CD4-positive, alpha-beta T cell treated with Interleukin-4 for 4 hours (primary cell): ENCODE data around the gene EDC4.
"Not testable (repeated sequence)": the region's sequence is repeated elsewhere in the genome, so short reads cannot be mapped to it uniquely, and the experiment has no call there.

Experiments
- DNase-seq: peaks from one replicate; pipeline ENCODE4 v3.0.0-alpha.2; 2020

Gene EDC4

DNA sequence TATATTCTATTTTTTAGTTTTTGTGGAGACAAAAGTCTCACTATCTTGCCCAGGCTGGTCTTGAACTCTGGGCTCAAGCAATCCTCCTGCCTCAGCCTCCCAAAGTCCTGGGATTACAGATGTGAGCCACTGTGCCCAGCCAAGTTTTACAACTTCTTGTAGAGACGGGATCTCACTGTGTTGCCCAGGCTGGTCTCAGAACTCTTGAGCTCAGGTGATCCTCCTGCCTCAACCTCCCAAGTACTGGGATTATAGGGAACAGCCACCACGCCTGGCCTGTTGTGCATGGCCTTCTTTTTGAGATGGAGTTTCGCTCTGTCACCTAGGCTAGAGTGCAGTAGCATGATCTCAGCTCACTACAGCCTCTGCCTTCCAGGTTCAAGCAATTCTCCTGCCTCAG lies 19.2 kb upstream of the EDC4 start:
- no peak for DNase-seq

DNA sequence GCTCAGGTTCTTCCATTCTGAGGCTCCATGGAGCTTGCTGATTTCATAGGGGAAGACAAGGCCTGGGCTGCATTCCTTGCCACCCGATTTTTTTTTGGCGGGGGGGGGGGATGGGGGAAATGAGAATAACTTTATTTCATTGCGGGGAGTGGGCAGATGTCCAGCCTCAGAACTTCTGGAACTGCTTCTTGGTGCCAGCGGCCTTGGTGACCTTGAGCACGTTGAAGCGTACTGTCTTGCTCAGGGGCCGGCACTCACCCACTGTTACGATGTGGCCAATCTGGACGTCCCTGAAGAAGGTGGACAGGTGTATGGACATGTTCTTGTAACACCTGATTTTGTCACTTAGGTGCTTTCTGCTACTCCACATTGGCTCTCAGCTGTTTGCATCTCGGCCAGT lies 17.1 kb upstream of the EDC4 start:
- no peak for DNase-seq

DNA sequence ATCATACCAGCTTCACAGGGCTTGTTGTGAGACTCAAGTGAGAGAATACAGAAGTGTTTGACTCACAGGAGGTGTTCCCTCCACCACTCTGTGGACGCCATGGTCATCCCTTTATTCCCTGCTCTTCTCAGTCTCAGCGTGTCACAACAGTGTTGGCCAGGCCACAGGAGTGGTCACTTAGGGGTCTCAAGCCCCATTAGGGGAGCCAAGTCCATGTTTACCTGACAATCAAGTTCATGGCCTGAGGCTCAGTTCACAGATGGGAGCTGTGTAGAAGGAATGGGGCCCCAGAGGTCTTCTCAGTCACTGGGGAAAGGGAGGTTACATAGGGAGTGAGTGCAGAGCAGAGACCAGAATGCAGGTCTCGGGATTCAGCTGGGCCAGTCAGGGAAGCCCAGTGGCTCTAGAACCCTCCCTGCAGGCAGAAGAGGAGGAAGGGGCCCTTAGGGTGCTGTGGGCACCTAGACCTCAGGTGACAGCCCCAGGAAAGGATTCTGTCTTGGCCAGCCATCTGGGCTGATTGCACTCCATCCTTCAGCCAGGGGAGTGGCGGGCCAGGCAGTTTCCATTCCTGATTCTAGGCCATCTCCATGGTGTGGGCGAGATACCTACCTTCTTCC lies 15.8 kb upstream of the EDC4 start:
- no peak for DNase-seq

DNA sequence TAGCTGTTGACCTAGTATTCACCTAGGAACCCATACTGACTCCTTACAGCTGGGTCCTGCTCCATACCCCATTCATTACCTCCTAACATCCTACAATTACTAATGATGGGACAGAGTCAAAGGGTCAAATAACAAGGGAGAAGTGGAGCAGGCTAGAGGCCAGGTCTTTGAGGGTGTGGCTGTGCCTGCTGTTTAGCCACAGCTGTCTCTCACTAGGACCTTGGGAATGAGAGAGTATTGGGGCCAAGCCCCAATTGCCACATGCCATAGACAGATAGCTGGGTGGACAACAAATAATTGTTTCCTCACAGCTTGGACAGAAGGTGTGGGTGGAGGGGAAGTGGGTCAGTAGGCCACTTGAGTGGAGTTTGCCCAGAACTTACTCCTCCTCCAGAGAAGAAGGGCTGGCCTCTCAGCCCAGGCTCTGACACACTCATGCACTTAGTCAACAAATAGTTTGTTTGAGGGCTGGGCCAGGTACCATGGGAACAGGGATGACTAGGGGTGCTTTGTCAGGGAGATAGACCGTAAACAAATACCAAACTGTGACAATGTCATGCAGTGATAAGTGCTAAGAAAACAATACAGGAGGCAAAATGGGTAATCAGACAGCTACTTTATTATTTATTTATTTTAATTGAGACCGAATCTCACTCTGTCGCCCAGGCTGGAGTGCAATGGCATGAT lies 15.2 kb upstream of the EDC4 start:
- DNase-seq = peak; percentile 87

DNA sequence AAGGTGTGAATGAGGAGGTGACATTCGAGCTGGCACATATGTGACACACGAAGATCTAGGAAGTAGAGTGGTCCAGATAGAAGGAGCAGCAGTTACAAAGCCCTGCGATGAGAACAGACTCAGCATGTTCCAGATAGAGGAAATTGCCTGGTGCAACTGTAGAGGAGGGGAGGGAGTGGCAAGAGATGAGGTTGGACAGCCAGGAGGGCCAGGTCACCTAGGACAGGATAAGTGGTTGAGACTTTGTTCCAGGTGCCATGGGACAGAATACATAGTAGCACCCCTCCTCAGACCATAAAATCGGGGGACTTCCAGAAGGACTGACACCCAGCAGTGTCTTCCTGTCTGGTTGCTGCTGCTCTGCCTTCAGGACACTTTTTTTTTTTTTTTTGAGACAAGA lies 14.4 kb upstream of the EDC4 start:
- peak; percentile 18 for DNase-seq

DNA sequence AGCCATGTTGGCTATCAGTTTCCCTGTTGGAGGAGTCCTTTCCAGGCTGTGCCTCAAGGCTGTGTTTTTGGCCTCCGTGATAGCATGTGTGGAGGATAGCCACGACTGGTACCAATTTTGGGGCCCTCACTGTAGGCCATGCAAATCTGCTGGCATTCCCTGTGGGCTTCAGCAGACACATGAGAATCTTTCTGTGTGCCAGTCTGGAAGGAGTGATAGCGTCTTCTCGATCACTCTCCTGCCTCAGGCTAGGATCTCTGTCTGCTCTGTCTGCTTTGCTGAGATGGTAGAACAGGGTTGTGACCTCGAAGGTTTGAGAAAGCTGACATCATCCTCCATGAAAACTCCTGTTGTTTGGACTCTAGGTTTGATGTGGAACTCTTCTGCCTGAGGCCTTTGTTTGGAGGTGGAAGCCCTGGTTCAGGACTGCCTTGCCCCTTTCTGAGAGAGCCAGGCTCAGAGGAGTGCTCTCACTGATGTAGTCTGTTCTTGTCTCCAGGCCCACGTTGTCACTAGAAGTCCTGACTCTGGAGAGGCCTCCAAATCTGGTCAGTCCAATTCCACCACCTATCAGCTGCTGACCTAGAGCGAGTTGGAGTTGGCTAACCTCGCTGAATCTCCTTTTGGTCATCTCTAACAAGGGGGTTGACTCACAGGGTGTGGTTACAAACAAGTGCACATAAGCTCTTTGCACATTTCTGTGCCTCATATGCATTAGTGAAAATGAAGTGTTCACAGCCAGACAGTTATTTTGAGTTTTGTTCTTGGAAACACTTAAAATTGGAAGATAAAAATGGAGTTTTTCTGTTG lies 12.1 kb upstream of the EDC4 start:
- no peak for DNase-seq

DNA sequence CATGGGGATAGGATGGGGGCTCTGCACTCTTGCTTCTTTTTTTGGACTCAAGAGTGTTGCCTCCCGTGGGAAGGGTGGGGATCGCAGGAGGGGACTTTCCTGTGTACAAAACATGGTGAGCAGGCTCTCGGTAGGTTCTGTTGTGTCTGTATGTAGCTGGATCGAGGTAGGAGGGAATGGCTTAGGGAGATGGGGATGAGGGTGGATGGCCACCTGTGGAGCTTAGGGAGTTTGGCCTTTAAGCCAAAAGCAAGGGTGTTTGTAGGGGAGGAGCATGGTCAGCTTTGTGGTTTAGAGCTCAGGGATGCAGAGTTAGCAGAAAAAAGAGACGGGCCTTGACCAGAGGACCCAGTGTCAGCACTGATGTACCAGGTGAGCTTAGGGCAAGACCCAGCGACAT lies 11.0 kb upstream of the EDC4 start:
- DNase-seq = no peak

DNA sequence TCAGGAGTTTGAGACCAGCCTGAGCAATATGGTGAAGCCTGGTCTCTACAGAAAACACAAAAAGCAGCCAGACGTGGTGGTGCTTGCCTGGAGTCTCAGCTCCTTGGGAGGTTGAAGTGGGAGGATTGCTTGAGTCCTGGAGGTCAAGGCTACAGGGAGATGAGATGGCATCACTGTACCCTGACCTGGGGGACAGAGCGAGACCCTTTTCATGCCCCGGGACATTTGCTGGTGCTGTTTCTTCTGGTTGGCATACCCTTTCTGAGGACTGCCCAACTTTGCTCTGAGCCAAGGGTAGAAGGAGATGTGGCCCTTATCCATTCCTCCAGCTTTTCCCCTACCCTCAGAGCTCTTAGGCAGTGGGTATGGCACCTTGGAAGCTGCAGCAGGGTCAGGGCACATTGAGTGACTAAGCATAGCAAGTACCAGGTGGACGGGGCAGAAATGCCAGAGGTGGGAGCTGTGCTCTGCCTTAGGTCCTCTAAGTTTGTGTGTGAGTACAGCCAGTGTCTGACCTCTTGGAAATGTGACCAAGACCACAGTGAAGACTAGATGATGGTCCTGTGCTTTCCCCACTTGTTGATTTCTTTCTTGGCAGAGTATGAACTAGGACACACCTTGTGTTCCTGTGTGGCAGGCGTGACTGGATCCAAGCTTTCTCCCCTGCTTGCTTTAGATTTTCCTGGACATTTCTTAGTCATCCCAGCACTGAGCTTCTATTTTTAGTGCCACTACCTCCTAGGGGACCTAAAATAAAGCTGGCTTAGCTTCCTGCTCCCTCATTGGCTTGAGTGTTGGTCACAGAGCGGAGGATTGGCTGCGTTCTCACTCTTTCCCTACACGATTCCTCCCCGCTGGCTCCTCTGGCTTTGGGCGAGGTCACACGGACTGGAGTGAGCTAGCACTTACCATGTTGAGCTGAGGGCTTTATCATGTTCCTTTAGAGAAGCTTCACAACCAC lies 9.9 kb upstream of the EDC4 start:
- DNase-seq = no peak

DNA sequence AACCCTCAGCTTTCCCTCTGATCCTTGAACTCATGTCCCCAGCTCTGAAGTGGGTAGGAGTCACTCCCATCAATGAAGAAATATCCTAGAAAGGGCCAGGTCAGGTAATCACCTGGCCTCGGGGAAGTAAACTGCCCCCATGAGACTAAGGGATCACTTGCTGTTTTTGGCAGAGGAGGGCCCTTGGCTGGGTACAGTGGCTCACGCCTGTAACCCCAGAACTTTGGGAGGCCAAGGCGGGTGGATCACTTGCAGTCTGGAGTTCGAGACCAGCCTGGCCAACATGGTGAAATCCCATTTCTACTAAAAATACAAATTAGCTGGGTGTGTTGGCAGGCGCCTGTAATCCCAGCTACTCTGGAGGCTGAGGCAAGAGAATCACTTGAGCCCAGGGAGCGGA lies 8.8 kb upstream of the EDC4 start:
- DNase-seq = not testable (repeated sequence)

DNA sequence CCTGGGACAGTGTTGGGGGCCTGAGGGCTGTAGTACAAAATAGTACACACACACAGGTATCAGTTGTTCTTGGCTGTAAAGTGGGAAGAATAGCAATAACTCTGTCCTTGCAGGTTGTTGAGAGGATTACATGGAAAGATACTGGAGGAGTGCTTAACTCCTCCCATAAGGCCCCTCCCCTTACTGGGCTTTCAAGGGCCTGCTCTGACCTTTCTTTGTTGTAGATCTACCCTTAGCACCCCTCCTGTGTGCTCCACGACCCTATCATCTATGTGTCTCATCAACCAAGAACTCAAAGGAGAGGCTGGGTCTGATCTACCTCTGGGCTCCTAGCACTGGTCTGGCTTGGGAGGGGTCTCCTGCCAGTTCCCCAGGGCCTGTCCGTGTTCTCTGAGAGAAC lies 8.3 kb upstream of the EDC4 start:
- DNase-seq = no peak

DNA sequence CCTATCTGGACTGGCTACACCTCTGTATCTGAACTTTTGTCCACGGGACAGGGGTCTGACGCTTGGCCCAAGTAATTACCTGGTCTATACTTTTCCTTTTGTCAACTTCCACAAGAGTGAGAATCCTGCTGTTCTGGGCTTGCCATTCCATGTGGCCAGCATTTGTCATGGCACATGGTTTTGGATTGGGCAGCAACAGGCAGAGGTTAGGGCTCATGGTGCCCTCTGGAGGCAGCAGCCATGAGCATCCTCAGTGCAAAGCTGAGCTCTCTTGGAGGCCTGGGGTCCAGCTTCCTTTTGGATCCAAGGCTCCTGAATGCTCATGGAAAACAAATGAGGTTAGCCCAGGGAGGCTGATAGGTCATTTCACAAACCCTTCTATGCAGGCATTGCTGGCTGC lies 7.5 kb upstream of the EDC4 start:
- DNase-seq = no peak

DNA sequence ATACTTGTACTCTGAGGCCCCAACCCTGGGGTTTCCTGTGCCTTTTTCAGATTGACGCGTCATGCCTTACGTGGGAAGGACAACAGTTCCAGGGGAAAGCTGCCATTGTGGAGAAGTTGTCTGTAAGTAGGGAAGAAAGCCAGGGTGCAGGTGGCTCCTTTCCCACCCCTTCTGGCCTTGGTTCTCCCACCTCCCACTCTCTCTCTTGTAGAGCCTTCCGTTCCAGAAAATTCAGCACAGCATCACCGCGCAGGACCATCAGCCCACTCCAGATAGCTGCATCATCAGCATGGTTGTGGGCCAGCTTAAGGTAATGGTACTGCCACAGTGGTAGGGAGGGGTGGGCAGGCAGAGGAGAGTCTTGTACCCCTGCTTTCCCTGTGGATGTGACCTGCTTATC lies 4.6 kb upstream of the EDC4 start:
- no peak for DNase-seq

DNA sequence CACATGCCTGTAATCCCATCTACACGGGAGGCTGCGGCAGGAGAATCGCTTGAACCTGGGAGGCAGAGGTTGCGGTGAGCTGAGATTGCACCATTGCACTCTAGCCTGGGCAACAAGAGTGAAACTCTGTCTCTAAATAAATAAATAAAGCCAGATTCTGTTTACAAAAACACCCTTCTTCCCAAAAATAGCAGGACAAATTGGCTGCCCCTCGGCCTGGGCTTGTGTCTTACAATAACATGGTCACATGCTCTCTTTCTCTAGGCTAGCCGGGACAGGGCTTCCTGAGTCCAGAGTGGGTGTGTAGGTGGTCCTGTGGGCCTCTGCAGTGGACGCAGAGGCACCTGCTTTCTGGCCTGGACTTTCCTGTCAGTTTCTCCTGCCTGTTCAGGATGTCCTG lies 3.2 kb upstream of the EDC4 start:
- DNase-seq = no peak

DNA sequence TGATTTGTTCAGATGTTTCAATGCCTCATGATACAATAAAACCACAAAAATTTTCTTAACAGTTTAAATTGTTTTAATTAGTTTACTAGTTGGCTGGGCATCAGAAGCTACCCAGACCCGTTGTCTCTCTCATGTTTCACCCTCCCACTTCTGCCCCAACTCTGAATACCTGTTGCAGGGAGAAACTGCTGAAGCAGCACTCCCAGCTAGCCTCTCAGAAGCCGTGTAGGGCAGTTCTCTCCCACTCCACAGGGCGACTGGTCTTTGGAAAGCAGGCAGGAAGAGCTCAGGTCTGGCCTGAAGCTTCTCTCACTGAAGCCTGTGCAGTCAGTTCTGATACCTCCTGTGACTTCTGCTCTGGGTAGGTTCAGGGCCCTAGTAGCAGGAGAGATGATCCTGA lies 1.6 kb upstream of the EDC4 start:
- no peak for DNase-seq

DNA sequence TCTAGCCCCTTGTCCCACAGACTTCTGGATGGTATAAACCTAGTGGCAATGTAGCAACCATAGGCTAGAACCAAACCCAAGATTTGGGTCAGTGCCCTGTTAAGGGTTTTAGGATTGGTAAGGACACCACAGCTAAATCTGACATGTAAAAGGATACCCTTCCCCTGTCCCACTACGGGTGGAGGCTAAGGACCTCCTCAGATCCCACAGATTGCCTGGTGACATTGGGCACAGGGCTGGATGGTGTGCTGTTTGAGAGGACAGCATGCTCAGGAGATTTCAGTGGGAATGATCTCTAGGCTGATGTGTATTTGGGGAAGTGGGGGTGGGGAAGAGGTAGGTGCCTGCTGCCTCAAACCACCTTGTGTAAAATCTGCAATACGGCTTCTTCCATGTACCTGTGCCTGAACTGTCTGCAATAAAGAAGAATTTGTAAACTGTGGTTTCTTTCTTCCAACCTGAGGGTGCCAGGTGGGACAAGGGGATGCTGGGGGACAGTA lies 671 bp upstream of the EDC4 start:
- no peak for DNase-seq

DNA sequence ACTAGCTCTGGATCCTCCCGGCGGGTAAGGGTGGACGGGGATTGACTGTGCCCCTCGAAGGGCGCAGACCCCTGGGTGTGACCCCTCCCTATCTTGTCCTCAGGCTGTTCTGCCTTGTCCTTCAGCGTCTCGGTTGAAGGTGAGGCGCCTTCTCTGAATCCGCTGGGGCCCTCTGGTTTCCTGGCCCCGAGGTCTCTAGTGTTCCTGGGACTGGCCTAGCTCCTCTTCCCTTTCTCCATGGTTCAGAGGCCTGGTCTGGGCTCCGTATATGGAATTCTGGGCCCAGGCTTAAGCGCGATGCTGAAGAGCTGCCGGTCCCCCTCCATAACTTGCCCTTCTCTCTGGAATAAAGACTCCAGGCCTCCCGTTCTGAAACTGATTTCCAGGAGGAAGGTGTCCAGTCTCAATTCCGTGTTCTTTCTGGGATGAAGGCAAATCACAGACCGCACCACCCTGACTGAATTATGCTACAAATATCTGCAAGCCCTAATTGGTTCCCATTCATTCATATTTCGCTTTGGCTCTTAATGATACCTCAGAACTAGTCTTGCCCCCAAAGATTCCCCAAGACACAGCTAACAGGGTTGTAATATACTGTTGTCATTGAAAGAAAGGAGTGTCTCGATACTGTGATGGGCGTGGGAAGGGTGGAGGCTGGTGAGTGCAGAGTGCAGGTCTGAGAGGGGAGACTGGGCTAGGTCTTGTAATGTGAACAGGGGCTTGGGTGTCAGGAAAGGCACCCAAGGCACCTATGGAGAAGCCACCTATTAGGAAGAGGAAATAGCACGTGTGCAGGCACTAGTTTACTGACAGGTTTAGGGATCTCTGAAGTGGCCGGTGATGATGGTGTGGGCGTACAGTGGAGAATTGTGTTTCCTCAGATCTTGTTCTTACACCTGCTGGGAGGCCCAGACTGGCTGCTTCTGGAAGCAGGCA lies 851 bp downstream of the EDC4 start:
- DNase-seq = no peak

DNA sequence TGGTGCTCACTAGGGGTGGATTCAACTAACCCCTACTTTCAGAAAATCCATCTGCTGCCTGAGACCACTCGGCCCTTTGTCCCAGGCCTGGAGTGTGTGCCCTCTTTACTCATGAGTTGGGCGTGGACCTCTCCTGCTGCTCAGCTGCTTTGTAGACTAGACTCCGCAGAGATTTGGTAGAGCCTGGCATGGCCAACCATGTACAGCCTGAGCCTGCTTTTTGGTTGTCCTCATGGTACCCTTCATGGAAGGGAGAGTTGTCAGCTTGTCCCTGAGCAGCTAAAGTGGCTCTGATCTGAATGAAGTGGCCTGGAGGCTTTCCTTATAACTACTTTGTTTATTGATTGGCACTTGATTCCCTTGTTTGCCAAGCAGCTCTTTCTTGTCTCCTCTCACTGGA lies 1.5 kb downstream of the EDC4 start:
- no peak for DNase-seq

DNA sequence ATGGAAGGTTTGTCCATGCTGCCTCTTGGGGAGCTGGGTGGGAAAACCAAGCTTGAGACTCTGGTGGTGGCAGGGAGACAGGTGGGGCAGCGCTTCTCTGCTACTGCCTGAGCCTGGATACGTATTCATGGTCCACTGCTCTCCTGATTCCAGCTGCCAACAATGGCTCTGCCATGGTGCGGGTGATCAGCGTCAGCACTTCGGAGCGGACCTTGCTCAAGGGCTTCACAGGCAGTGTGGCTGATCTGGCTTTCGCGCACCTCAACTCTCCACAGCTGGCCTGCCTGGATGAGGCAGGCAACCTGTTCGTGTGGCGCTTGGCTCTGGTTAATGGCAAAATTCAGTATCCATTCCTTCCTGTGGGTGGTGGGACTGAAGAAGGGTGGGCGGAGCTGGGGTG lies 4.2 kb downstream of the EDC4 start:
- DNase-seq = no peak

DNA sequence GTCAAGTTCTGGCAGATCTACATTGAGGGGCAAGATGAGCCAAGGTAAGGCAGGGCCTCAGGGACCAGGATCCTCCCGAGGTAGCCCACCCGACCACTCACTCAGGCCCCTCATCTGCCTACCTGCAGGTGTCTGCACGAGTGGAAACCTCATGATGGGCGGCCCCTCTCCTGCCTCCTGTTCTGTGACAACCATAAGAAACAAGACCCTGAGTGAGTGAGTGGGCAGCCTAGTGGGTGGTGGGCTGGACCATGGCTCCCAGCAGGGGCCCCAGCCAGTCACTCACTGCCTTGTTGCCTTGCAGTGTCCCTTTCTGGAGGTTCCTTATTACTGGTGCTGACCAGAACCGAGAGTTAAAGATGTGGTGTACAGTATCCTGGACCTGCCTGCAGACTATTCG lies 5.4 kb downstream of the EDC4 start:
- no peak for DNase-seq

DNA sequence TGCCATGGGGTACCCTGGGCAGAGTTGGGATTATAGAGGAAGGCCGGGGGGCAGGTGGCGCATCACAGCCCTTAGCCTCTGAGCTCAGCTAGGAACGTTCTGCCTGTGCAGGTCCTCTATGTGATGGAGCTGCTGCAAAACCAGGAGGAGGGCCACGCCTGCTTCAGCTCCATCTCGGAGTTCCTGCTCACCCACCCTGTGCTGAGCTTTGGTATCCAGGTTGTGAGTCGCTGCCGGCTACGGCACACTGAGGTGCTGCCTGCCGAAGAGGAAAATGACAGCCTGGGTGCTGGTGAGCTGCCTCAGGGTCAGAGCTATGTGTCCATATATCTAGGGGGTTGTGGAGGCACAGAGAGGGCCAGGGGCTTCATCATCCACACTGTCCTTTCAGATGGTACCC lies 6.0 kb downstream of the EDC4 start:
- no peak for DNase-seq

DNA sequence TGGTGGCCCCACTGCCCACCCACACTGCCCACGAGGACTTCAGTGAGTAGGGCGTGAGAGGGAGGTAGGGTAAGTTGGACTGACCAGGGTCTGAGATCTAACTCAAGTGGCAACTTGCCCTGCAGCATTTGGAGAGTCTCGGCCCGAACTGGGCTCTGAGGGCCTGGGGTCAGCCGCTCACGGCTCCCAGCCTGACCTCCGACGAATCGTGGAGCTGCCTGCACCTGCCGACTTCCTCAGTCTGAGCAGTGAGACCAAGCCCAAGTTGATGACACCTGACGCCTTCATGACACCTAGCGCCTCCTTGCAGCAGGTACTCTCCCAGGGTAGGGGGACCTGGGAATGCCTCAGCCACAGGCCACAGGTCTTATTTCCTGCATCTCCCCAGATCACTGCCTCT lies 6.6 kb downstream of the EDC4 start:
- no peak for DNase-seq

DNA sequence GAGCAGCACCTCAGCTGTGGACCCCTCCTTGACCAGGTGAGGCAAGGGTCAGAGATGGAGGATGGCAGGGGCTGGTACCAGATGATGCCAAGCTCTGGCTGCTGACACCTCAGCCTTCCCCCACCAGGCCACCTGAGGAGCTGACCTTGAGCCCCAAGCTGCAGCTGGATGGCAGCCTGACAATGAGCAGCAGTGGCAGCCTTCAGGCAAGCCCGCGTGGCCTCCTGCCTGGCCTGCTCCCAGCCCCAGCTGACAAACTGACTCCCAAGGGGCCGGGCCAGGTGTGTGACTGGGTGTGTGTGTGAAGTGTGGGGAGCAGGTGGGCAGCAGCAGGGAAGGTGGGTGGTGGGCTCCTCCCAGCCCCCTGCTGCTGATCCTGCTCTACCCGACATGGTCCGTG lies 7.1 kb downstream of the EDC4 start:
- no peak for DNase-seq
